ENCODE measurements around the gene TRAF7.

- no peak for TF ChIP-seq CTCF (conservative IDR thresholded peaks at IDR 0.05; ENCODE audit: low read length)
- no peak for TF ChIP-seq EZH2phosphoT487 (IDR thresholded peaks at IDR 0.05; ENCODE audit: borderline replicate concordance, low read depth, low read length)
These were observed 32.8 kb downstream of the TRAF7 start for GRCh38 chr16:2188395-2188794.
